HEK293 (cell line): Measurements from ENCODE around the gene RAD51.

ENCODE experiments used
- CTCF ChIA-PET: fragments of 350-600 bp; formaldehyde crosslinking; extraction: SDS; loops from one replicate; lab custom pipeline; 2021; ENCODE audit warnings: antibody characterized with exemption; lab: Yijun Ruan, JAX
- POLR2A ChIA-PET: fragments of 300-600 bp; formaldehyde crosslinking; extraction: SDS; loops from one replicate; lab custom pipeline; 2020; ENCODE audit warnings: antibody characterized with exemption, inconsistent platforms; lab: Yijun Ruan, JAX
- H3K27ac ChIP-seq: fragments of 200-500 bp; sonication (Bioruptor generic); 2 replicates; pipeline ENCODE4 v1.5.1; 2014; ENCODE audit warnings: low read depth, low read length, control low read depth, inconsistent platforms; ENCODE audit errors: extremely low read depth
- H3K36me3 ChIP-seq, 2 experiments: fragments of 200-500 bp in 1 of 2; sonication (Bioruptor generic) in 1 of 2; 1 replicate in 1 of 2; 2 replicates in 1 of 2; pipeline ENCODE4 v1.5.1; 2014 to 2017; ENCODE audit warnings: inconsistent platforms in 2 of 2, low read length in 2 of 2; ENCODE audit not compliant: control insufficient read depth in 2 of 2, insufficient read depth in 1 of 2
- H3K4me1 ChIP-seq: fragments of 200-500 bp; sonication (Bioruptor generic); 2 replicates; pipeline ENCODE4 v1.5.1; 2014; ENCODE audit warnings: mild to moderate bottlenecking, low read length, inconsistent platforms; ENCODE audit not compliant: control insufficient read depth, insufficient read depth
- H3K4me3 ChIP-seq: 2 replicates; pipeline ENCODE4 v1.5.1; 2011; ENCODE audit warnings: low read depth, mild to moderate bottlenecking, control low read depth, low read length, moderate library complexity
- H3K9me3 ChIP-seq: fragments of 200-500 bp; sonication (Bioruptor generic); 2 replicates; pipeline ENCODE4 v1.5.1; 2014; ENCODE audit warnings: low read depth, low read length, inconsistent platforms; ENCODE audit not compliant: control insufficient read depth, insufficient read depth
- BCL11A ChIP-seq: fragments of 450-650 bp; formaldehyde crosslinking; IDR thresholded peaks from 2 replicates; pipeline ENCODE4 v1.5.1; 2016; ENCODE audit warnings: low read depth, missing biosample characterization, missing genetic modification characterization
- KLF1 ChIP-seq: fragments of 450-650 bp; formaldehyde crosslinking; IDR thresholded peaks from 2 replicates; pipeline ENCODE4 v1.5.1; 2016; ENCODE audit warnings: missing biosample characterization, missing genetic modification characterization
- MEIS1 ChIP-seq: sonication (generic); formaldehyde crosslinking; IDR thresholded peaks from 2 replicates; pipeline ENCODE4 v1.8.1; 2022; ENCODE audit warnings: missing genetic modification reagents, mild to moderate bottlenecking, borderline replicate concordance
- REPIN1 ChIP-seq: fragments of 450-650 bp; formaldehyde crosslinking; IDR thresholded peaks from 2 replicates; pipeline ENCODE4 v1.5.1; 2017; ENCODE audit warnings: missing biosample characterization, missing genetic modification characterization, low read depth
- SCRT2 ChIP-seq: fragments of 450-650 bp; formaldehyde crosslinking; IDR thresholded peaks from 2 replicates; pipeline ENCODE4 v1.5.1; 2016; ENCODE audit warnings: missing biosample characterization, missing genetic modification characterization
- SP2 ChIP-seq: fragments of 450-650 bp; formaldehyde crosslinking; IDR thresholded peaks from 2 replicates; pipeline ENCODE4 v1.5.1; 2016; ENCODE audit warnings: missing biosample characterization, missing genetic modification characterization
- YY1 ChIP-seq: fragments of 450-650 bp; formaldehyde crosslinking; IDR thresholded peaks from 2 replicates; pipeline ENCODE4 v1.5.1; 2018; ENCODE audit warnings: missing biosample characterization, missing genetic modification characterization
- ZBTB20 ChIP-seq: fragments of 450-650 bp; formaldehyde crosslinking; IDR thresholded peaks from 2 replicates; pipeline ENCODE4 v1.5.1; 2016; ENCODE audit warnings: missing biosample characterization, missing genetic modification characterization
- ZBTB21 ChIP-seq: fragments of 450-650 bp; formaldehyde crosslinking; IDR thresholded peaks from 2 replicates; pipeline ENCODE4 v1.5.1; 2017; ENCODE audit warnings: missing biosample characterization, missing genetic modification characterization
- ZBTB6 ChIP-seq: fragments of 450-650 bp; formaldehyde crosslinking; IDR thresholded peaks from 2 replicates; pipeline ENCODE4 v1.5.1; 2017; ENCODE audit warnings: missing biosample characterization, missing genetic modification characterization
- ZIC2 ChIP-seq: fragments of 450-650 bp; formaldehyde crosslinking; IDR thresholded peaks from 2 replicates; pipeline ENCODE4 v1.5.1; 2016; ENCODE audit warnings: missing biosample characterization, missing genetic modification characterization
- ZNF133 ChIP-seq: fragments of 450-650 bp; formaldehyde crosslinking; IDR thresholded peaks from 2 replicates; pipeline ENCODE4 v1.5.1; 2016; ENCODE audit warnings: missing biosample characterization, missing genetic modification characterization
- ZNF138 ChIP-seq: fragments of 450-650 bp; formaldehyde crosslinking; IDR thresholded peaks from 2 replicates; pipeline ENCODE4 v1.5.1; 2016; ENCODE audit warnings: missing biosample characterization, missing genetic modification characterization, borderline replicate concordance
- ZNF140 ChIP-seq: fragments of 450-650 bp; formaldehyde crosslinking; IDR thresholded peaks from 2 replicates; pipeline ENCODE4 v1.5.1; 2016; ENCODE audit warnings: missing biosample characterization, missing genetic modification characterization
- ZNF211 ChIP-seq: fragments of 450-650 bp; formaldehyde crosslinking; IDR thresholded peaks from 2 replicates; pipeline ENCODE4 v1.5.1; 2016; ENCODE audit warnings: low read depth, missing biosample characterization, missing genetic modification characterization
- ZNF24 ChIP-seq: fragments of 450-650 bp; formaldehyde crosslinking; IDR thresholded peaks from 2 replicates; pipeline ENCODE4 v1.5.1; 2016; ENCODE audit warnings: missing biosample characterization, missing genetic modification characterization
- ZNF391 ChIP-seq: fragments of 450-650 bp; formaldehyde crosslinking; IDR thresholded peaks from 2 replicates; pipeline ENCODE4 v1.5.1; 2016; ENCODE audit warnings: low read depth, missing biosample characterization, missing genetic modification characterization, borderline replicate concordance
- ZNF433 ChIP-seq: fragments of 450-650 bp; formaldehyde crosslinking; IDR thresholded peaks from 2 replicates; pipeline ENCODE4 v1.5.1; 2016; ENCODE audit warnings: missing biosample characterization, missing genetic modification characterization, low read depth
- ZNF48 ChIP-seq: fragments of 450-650 bp; formaldehyde crosslinking; IDR thresholded peaks from 2 replicates; pipeline ENCODE4 v1.5.1; 2016; ENCODE audit warnings: missing biosample characterization, missing genetic modification characterization
- ZNF501 ChIP-seq: fragments of 450-650 bp; formaldehyde crosslinking; IDR thresholded peaks from 2 replicates; pipeline ENCODE4 v1.5.1; 2016; ENCODE audit warnings: missing biosample characterization, missing genetic modification characterization
- ZNF549 ChIP-seq: fragments of 450-650 bp; IDR thresholded peaks from 2 replicates; pipeline ENCODE4 v1.5.1; 2018; ENCODE audit warnings: missing biosample characterization, missing genetic modification characterization, mild to moderate bottlenecking, inconsistent platforms, moderate library complexity
- ZNF600 ChIP-seq: fragments of 450-650 bp; formaldehyde crosslinking; IDR thresholded peaks from 2 replicates; pipeline ENCODE4 v1.5.1; 2016; ENCODE audit warnings: missing biosample characterization, missing genetic modification characterization
- ZNF747 ChIP-seq: fragments of 450-650 bp; formaldehyde crosslinking; IDR thresholded peaks from 2 replicates; pipeline ENCODE4 v1.5.1; 2016; ENCODE audit warnings: missing biosample characterization, missing genetic modification characterization
- ZNF776 ChIP-seq: fragments of 450-650 bp; formaldehyde crosslinking; IDR thresholded peaks from 2 replicates; pipeline ENCODE4 v1.5.0; 2017; ENCODE audit warnings: missing biosample characterization, missing genetic modification characterization, borderline replicate concordance
- ZNF837 ChIP-seq: fragments of 450-650 bp; formaldehyde crosslinking; IDR thresholded peaks from 2 replicates; pipeline ENCODE4 v1.5.1; 2016; ENCODE audit warnings: missing biosample characterization, missing genetic modification characterization
- ZSCAN16 ChIP-seq: fragments of 450-650 bp; formaldehyde crosslinking; IDR thresholded peaks from 2 replicates; pipeline ENCODE4 v1.5.1; 2016; ENCODE audit warnings: missing biosample characterization, missing genetic modification characterization
- TF ChIP-seq, protein P1 (sequence below): IDR thresholded peaks from 2 replicates; pipeline ENCODE4 v1.6.1; 2011; ENCODE audit warnings: mild to moderate bottlenecking, low read depth, low read length, borderline replicate concordance
- TF ChIP-seq, protein P2 (sequence below): fragments of 450-650 bp; formaldehyde crosslinking; IDR thresholded peaks from 2 replicates; pipeline ENCODE4 v1.5.1; 2016; ENCODE audit warnings: missing biosample characterization, missing genetic modification characterization

RAD51 gene

DNA sequence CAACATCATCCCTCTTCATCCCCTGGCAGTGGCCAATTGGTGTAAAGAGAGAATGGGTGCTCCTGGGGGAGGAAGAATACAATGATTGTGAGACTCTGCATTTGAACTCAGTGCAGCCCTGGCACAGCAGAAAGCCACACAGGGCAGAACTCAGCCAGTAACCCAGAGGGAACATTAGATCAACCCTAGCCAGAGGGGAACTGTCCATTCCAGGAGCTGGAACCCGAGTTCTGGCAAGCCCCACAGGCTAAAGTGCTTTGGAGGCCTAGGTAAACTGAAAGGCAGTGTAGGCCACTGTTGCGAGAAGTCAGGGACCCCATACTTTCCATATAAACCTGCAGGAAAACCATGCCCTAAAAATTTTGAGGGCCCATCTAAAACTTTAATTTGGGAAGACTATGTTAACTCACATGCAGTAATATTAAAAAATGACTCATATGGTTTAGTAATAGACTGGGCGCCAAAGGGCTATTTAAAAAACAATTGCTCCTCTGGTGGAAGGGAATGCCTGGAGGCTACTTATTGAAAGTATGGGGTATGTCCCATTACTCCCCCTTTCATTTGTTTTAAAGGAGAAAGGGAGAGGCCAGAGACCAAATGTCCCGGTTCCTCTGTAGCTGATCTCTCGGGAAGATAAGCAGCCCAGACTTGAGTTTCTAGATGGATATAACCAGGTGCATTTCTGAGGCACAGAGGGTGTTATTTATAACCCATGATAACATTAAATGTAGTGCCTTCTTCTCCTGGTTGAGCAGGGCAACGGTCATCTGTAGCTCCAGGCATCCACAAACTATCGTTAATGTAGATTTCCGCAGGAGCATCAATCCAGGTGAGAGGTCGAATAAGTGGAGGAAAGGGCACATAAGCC lies 5.8 kb upstream of the RAD51 start (continued):
- TF ChIP-seq KLF1 (tag by site-specific recombination) (no peak), ZNF24 (tag by site-specific recombination) (no peak), REPIN1 (tag by site-specific recombination) (no peak), SP2 (tag by site-specific recombination) (no peak), ZNF747 (tag by site-specific recombination) (no peak), SCRT2 (tag by site-specific recombination) (no peak), ZNF211 (no peak)

- ChIA-PET CTCF (no interaction called here), POLR2A (no interaction called here)
- Histone ChIP-seq H3K4me1 (no peaks in the 10 kb centered on the region), H3K36me3 (peaks cover 0 to 5% of the 10 kb centered on the region in 2 experiments), H3K4me3 (no peak overlapping the region), H3K27ac (no peak overlapping the region), H3K9me3 (no peaks in the 10 kb centered on the region)
- TF ChIP-seq ZNF140 (tag by site-specific recombination): no peak
- no peak for TF ChIP-seq ZNF501 (tag by site-specific recombination)
- TF ChIP-seq MEIS1 (CRISPR knock-in tag): no peak
- TF ChIP-seq ZBTB20 (tag by site-specific recombination): no peak
- no peak for TF ChIP-seq ZNF138 (tag by site-specific recombination)
- no peak for TF ChIP-seq ZNF391
These were observed 3.2 kb upstream of the RAD51 start for GRCh38 chr15:40691737-40692136.

DNA sequence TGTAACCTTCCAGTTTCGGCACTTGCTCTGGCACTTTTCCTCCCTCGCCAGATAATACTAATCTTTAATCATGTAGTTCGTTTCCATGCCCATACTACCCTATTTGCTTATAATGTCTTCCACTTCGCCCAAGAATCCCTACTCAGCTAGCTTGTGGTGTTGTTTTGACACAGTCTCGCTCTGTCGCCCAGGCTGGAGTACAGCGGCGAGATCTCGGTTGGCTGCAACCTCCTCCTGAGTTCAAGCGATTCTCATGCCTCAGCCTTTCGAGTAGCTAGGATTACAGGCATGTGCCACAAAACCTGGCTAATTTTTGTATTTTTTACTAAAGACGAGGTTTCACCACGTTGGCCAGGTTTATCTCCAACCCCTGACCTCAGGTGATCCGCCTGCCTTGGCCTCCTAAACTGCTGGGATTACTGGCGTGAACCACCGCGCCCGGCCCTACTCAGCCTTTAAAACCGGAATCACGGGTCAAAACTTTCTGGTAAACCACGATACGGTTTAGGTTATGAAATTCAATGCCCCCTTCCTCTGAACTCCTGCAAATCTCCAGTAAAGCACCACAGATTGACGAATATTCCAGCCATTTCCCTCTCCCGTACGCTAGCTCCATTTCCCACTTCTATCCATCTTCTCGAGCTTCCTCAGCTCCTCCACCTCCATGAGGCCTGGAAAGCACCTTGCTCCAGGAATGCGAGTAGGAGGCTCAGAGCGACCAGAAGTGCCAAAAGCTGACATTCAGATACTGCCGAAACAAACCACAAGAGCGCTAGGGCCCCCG lies 878 bp upstream of the RAD51 start:
- H3K4me3 ChIP-seq: peak overlapping the region; percentile 63
- H3K36me3 ChIP-seq: peaks cover 6 to 12% of the 10 kb centered on the region in 2 experiments
- no peaks in the 10 kb centered on the region for H3K4me1 ChIP-seq
- POLR2A ChIA-PET: interaction anchor here (0.5 to 1.8 kb wide), 16 partner anchors 14 to 639 kb away, joined by 3 to 9 read pairs (median 4); partner anchors contain the start of genes CCDC32, DNAJC17, NUSAP1 and OIP5
- H3K9me3 ChIP-seq: no peaks in the 10 kb centered on the region
- CTCF ChIA-PET: interaction anchor here (0.7 to 1.7 kb wide), 2 partner anchors 16 to 103 kb away, joined by 3 to 16 read pairs; no protein-coding TSS in a partner anchor
- H3K27ac ChIP-seq: peak overlapping the region; percentile 90
- TF ChIP-seq ZNF48 (tag by site-specific recombination): no peak
- no peak for TF ChIP-seq ZNF776 (tag by site-specific recombination)
- TF ChIP-seq ZSCAN16 (tag by site-specific recombination): no peak
- peak; percentile 86 for TF ChIP-seq ZBTB20 (tag by site-specific recombination)
- TF ChIP-seq, protein P1, sequence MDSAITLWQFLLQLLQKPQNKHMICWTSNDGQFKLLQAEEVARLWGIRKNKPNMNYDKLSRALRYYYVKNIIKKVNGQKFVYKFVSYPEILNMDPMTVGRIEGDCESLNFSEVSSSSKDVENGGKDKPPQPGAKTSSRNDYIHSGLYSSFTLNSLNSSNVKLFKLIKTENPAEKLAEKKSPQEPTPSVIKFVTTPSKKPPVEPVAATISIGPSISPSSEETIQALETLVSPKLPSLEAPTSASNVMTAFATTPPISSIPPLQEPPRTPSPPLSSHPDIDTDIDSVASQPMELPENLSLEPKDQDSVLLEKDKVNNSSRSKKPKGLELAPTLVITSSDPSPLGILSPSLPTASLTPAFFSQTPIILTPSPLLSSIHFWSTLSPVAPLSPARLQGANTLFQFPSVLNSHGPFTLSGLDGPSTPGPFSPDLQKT: no peak
- TF ChIP-seq SCRT2 (tag by site-specific recombination): no peak
- TF ChIP-seq ZBTB21 (tag by site-specific recombination): no peak
- TF ChIP-seq, protein P2, sequence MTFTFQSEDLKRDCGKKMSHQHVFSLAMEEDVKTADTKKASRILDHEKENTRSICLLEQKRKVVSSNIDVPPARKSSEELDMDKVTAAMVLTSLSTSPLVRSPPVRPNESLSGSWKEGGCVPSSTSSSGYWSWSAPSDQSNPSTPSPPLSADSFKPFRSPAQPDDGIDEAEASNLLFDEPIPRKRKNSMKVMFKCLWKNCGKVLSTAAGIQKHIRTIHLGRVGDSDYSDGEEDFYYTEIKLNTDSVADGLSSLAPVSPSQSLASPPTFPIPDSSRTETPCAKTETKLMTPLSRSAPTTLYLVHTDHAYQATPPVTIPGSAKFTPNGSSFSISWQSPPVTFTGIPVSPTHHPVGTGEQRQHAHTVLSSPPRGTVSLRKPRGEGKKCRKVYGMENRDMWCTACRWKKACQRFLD (tag by site-specific recombination): no peak
- TF ChIP-seq ZBTB6 (tag by site-specific recombination): peak; percentile 28; the same call in 1 of the 2 replicates
- TF ChIP-seq ZNF837 (tag by site-specific recombination): no peak
- TF ChIP-seq ZIC2 (tag by site-specific recombination): no peak; the same call in 1 of the 2 replicates
- TF ChIP-seq BCL11A (tag by site-specific recombination): no peak
- no peak for TF ChIP-seq ZNF433 (tag by site-specific recombination)
- TF ChIP-seq YY1 (tag by site-specific recombination): peak; percentile 16; the same call in 1 of the 2 replicates
- TF ChIP-seq ZNF133: no peak
- no peak for TF ChIP-seq ZNF549 (tag by site-specific recombination)
- TF ChIP-seq REPIN1 (tag by site-specific recombination): no peak
- no peak for TF ChIP-seq ZNF600
